ENCODE measurements around the gene GUCD1.

GRCh38 chr22:24588381-24588756 is 33.4 kb upstream of the GUCD1 start:
- TF ChIP-seq CTCF (IDR thresholded peaks at IDR 0.05 in 2 of 3, conservative IDR thresholded peaks at IDR 0.05 in 1 of 3; ENCODE audit: borderline replicate concordance in 1 of 3, insufficient read depth in 1 of 3, low read depth in 2 of 3, low read length in 2 of 3) (no peak), RAD21 (IDR thresholded peaks at IDR 0.05; ENCODE audit: low read depth) (no peak), SIN3A (IDR thresholded peaks at IDR 0.05; ENCODE audit: low read depth) (no peak), SP1 (IDR thresholded peaks at IDR 0.05; ENCODE audit: low read depth) (no peak), POLR2A (IDR thresholded peaks at IDR 0.05; ENCODE audit: borderline replicate concordance, extremely low read depth, insufficient read depth, insufficient read length) (no peak), YY1 (IDR thresholded peaks at IDR 0.05; ENCODE audit: extremely low read depth, insufficient replicate concordance, low read depth, low read length) (no peak)
